Activated CD4-positive, alpha-beta T cell treated with anti-CD3 and anti-CD28 coated beads for 48 hours (primary cell): Measurements from ENCODE around the gene BATF2.

Experiments used
- DNase-seq: peaks from one replicate; pipeline ENCODE4 v3.0.0-alpha.2; 2020

Gene BATF2

DNA sequence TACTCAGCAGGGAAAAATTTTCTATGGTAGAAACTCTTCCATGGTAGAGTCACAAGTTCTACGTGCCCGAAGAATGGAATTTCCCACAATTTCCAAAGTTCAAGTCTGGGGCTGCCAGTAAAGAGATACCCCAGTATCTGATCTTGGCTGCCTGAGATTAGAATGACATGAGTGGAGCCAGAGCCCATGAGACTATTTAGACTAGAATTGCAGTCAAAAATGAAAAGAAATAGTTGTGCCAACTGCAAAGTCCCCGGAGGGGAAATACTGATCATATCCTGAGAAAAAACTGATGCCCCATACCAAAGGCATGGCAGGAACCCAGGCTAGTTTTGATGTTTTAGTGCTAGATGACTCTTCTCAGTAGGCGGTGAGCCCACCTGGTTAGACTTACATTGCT, 36.1 kb downstream of the BATF2 start:
- DNase-seq = no peak

DNA sequence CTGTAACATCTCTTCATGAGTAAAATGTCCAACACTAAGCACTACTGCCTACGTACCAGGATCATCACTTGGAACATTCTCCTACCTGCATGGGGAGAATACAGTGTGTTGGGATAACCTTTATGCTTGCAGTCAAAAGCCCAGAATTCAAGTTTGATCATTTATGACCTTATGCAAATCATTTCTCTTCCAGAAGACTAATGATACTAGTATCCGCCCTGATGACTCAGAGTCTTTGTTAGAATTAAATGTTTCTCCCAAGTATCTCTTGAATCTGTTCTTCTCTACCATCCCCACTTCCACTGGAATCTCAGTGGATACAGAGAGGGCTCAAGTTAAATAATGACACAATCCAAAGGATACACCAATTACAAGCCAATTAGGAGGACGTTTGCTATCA, 37.3 kb downstream of the BATF2 start:
- no peak for DNase-seq

DNA sequence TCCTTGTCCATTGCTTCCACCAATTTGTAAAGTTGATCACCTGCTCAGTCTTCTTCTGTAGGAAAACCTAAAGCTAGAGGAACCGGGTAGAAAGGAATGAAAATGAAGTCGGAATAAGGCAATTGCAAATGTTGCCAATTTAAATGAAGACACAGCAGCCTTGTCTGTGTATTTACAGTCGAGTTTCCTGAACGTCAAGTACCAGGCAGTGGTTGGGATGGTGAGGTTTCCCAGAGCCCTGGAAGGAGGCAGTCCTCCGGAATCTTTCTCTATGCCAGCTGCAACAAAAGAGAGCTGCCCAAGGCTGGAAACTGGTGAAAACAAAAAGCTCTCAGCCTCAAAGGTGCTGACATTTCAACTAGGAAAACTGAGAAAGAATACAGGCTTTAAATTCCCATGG, 42.6 kb downstream of the BATF2 start:
- DNase-seq = no peak

DNA sequence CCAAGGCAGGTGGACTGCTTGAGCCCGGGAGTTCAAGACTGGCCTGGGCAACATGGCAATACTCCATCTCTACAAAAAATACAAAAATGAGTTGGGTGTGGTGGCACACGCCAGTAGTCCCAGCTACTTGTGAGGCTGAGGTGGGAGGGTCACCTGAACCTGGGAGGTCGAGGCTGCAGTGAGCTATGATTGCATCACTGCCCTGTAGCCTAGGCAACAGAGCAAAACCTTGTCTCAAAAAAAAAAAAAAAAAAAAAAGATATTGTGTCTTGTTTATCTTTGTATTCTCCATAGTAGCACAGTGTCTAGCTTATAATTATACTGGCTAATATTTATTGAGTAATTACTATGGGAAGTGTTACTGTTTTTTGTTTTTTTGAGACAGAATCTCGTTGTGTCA, 45.2 kb downstream of the BATF2 start:
- no peak for DNase-seq

DNA sequence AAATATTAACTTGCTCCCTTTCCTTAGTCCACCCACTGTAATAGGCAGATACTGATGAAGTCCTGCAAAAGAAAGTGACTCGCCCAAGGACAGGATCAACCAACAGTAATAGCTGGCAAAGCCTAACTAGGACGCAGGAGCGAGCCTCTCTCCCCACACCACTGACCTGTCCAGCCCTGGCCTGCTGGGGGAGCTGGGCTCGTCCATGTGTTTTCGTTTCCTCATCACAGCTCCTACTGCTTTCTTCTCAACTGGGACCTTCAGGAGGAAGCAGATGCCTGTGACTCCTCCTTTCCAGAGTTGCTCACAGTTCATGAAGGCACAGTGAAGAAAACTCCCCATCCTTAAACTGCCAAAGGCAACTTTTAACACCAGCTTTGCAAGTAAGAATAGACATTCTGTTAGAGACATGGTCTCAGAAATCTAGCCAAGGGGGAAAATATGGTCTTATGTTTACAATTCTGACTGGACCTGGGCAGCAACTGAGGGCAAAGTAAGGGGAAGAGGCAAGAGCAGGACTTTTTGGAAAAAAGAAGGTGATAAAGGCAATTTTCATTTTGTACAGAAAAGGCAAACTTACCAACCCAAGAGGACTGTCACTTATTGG, 49.5 kb downstream of the BATF2 start:
- DNase-seq = no peak
